ENCODE data around the gene SPEM1. TPM values are rescaled to one million over a fixed set of nuclear protein-coding genes. Genes with fewer than 3 reads are reported as not detected.
A peak's percentile ranks its signal among the peaks of the same experiment; 100 is the strongest.

Gene SPEM1
- total and polyA plus RNA-seq, 10 of the 15 experiments (the other 5 are each of a cell fraction or from before 2014, with no cell fraction given) = not detected

DNA sequence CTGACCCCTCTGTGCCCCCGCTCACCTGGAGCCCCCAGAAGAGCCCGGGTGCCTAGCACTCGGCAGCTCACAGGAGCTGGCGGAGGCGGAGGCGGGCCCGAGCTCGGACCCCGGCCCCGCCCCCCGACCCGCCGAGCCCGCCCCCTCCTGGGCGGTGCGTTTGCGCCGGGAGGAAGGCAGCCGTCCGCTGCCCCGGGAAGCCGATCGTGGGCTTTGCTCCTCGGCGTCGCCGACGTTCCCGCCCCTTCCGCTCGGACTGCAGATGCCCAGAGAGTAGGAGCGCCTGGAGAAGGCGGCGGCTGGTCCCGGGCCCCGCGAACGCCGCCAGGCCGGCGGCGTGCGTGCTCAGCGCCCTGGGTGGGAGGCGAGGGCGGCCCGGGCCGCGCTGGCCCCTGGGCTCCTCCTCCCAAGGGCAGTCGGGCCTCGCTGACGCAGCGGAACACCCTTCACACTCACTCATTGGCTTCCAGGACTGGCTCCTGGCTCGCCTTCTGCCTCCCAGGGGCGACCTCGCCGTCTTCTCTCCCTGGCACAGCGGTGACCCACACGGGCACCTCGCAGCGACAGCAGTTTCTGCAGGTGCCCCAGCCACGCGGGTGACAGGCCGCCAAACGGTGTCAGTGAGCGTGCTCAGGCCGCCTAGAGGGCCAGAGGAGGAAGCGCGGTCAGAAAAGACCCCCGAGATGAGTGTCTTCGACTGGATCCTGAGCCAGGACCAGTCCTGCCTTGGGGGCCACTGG lies 25.5 kb upstream of the SPEM1 start, which contains the start of gene PLSCR3 (continued):
- TF ChIP-seq, protein P1, sequence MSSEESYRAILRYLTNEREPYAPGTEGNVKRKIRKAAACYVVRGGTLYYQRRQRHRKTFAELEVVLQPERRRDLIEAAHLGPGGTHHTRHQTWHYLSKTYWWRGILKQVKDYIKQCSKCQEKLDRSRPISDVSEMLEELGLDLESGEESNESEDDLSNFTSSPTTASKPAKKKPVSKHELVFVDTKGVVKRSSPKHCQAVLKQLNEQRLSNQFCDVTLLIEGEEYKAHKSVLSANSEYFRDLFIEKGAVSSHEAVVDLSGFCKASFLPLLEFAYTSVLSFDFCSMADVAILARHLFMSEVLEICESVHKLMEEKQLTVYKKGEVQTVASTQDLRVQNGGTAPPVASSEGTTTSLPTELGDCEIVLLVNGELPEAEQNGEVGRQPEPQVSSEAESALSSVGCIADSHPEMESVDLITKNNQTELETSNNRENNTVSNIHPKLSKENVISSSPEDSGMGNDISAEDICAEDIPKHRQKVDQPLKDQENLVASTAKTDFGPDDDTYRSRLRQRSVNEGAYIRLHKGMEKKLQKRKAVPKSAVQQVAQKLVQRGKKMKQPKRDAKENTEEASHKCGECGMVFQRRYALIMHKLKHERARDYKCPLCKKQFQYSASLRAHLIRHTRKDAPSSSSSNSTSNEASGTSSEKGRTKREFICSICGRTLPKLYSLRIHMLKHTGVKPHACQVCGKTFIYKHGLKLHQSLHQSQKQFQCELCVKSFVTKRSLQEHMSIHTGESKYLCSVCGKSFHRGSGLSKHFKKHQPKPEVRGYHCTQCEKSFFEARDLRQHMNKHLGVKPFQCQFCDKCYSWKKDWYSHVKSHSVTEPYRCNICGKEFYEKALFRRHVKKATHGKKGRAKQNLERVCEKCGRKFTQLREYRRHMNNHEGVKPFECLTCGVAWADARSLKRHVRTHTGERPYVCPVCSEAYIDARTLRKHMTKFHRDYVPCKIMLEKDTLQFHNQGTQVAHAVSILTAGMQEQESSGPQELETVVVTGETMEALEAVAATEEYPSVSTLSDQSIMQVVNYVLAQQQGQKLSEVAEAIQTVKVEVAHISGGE (CRISPR knock-in tag; IDR thresholded peaks at IDR 0.05) = no peak
- TF ChIP-seq, protein P2, sequence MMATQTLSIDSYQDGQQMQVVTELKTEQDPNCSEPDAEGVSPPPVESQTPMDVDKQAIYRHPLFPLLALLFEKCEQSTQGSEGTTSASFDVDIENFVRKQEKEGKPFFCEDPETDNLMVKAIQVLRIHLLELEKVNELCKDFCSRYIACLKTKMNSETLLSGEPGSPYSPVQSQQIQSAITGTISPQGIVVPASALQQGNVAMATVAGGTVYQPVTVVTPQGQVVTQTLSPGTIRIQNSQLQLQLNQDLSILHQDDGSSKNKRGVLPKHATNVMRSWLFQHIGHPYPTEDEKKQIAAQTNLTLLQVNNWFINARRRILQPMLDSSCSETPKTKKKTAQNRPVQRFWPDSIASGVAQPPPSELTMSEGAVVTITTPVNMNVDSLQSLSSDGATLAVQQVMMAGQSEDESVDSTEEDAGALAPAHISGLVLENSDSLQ (IDR thresholded peaks at IDR 0.05) = 0 out of 2 replicates have a peak, but pooled peaks have one; percentile 29
- TF ChIP-seq BMI1 (IDR thresholded peaks at IDR 0.05; ENCODE audit: borderline replicate concordance) (no peak), ESRRA (IDR thresholded peaks at IDR 0.05; ENCODE audit: low read length) (no peak), TARDBP (IDR thresholded peaks at IDR 0.05; ENCODE audit: borderline replicate concordance) (no peak), SUPT20H (IDR thresholded peaks at IDR 0.05; ENCODE audit: borderline replicate concordance, control insufficient read depth, low read depth, low read length) (no peak), HCFC1 (IDR thresholded peaks at IDR 0.05; ENCODE audit: low read length) (no peak), STAT1 (conservative IDR thresholded peaks at IDR 0.05) (0 out of 2 replicates have a peak, but pooled peaks have one; percentile 43), SMAD1 (IDR thresholded peaks at IDR 0.05; ENCODE audit: low read depth, partially characterized antibody) (no peak)
- TF ChIP-seq, protein P3, sequence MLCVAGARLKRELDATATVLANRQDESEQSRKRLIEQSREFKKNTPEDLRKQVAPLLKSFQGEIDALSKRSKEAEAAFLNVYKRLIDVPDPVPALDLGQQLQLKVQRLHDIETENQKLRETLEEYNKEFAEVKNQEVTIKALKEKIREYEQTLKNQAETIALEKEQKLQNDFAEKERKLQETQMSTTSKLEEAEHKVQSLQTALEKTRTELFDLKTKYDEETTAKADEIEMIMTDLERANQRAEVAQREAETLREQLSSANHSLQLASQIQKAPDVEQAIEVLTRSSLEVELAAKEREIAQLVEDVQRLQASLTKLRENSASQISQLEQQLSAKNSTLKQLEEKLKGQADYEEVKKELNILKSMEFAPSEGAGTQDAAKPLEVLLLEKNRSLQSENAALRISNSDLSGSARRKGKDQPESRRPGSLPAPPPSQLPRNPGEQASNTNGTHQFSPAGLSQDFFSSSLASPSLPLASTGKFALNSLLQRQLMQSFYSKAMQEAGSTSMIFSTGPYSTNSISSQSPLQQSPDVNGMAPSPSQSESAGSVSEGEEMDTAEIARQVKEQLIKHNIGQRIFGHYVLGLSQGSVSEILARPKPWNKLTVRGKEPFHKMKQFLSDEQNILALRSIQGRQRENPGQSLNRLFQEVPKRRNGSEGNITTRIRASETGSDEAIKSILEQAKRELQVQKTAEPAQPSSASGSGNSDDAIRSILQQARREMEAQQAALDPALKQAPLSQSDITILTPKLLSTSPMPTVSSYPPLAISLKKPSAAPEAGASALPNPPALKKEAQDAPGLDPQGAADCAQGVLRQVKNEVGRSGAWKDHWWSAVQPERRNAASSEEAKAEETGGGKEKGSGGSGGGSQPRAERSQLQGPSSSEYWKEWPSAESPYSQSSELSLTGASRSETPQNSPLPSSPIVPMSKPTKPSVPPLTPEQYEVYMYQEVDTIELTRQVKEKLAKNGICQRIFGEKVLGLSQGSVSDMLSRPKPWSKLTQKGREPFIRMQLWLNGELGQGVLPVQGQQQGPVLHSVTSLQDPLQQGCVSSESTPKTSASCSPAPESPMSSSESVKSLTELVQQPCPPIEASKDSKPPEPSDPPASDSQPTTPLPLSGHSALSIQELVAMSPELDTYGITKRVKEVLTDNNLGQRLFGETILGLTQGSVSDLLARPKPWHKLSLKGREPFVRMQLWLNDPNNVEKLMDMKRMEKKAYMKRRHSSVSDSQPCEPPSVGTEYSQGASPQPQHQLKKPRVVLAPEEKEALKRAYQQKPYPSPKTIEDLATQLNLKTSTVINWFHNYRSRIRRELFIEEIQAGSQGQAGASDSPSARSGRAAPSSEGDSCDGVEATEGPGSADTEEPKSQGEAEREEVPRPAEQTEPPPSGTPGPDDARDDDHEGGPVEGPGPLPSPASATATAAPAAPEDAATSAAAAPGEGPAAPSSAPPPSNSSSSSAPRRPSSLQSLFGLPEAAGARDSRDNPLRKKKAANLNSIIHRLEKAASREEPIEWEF (IDR thresholded peaks at IDR 0.05; ENCODE audit: insufficient replicate concordance, low read depth, low read length) = no peak
- TF ChIP-seq, protein P4, sequence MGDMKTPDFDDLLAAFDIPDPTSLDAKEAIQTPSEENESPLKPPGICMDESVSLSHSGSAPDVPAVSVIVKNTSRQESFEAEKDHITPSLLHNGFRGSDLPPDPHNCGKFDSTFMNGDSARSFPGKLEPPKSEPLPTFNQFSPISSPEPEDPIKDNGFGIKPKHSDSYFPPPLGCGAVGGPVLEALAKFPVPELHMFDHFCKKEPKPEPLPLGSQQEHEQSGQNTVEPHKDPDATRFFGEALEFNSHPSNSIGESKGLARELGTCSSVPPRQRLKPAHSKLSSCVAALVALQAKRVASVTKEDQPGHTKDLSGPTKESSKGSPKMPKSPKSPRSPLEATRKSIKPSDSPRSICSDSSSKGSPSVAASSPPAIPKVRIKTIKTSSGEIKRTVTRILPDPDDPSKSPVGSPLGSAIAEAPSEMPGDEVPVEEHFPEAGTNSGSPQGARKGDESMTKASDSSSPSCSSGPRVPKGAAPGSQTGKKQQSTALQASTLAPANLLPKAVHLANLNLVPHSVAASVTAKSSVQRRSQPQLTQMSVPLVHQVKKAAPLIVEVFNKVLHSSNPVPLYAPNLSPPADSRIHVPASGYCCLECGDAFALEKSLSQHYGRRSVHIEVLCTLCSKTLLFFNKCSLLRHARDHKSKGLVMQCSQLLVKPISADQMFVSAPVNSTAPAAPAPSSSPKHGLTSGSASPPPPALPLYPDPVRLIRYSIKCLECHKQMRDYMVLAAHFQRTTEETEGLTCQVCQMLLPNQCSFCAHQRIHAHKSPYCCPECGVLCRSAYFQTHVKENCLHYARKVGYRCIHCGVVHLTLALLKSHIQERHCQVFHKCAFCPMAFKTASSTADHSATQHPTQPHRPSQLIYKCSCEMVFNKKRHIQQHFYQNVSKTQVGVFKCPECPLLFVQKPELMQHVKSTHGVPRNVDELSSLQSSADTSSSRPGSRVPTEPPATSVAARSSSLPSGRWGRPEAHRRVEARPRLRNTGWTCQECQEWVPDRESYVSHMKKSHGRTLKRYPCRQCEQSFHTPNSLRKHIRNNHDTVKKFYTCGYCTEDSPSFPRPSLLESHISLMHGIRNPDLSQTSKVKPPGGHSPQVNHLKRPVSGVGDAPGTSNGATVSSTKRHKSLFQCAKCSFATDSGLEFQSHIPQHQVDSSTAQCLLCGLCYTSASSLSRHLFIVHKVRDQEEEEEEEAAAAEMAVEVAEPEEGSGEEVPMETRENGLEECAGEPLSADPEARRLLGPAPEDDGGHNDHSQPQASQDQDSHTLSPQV (IDR thresholded peaks at IDR 0.05) = 0 out of 2 replicates have a peak, but pooled peaks have one; percentile 36
- TF ChIP-seq, protein P5, sequence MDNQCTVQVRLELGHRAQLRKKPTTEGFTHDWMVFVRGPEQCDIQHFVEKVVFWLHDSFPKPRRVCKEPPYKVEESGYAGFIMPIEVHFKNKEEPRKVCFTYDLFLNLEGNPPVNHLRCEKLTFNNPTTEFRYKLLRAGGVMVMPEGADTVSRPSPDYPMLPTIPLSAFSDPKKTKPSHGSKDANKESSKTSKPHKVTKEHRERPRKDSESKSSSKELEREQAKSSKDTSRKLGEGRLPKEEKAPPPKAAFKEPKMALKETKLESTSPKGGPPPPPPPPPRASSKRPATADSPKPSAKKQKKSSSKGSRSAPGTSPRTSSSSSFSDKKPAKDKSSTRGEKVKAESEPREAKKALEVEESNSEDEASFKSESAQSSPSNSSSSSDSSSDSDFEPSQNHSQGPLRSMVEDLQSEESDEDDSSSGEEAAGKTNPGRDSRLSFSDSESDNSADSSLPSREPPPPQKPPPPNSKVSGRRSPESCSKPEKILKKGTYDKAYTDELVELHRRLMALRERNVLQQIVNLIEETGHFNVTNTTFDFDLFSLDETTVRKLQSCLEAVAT (IDR thresholded peaks at IDR 0.05) = peak; percentile 20; the same call in 1 of the 2 replicates

Measured in GM12878 (cell line).